ENCODE data around the gene KLHDC8A. TPM values are rescaled to one million over a fixed set of nuclear protein-coding genes. Genes with fewer than 3 reads are reported as not detected.
A peak's percentile ranks its signal among the peaks of the same experiment; 100 is the strongest.

KLHDC8A gene
- total RNA-seq, 2 donors from 2014 or later: not detected

DNA sequence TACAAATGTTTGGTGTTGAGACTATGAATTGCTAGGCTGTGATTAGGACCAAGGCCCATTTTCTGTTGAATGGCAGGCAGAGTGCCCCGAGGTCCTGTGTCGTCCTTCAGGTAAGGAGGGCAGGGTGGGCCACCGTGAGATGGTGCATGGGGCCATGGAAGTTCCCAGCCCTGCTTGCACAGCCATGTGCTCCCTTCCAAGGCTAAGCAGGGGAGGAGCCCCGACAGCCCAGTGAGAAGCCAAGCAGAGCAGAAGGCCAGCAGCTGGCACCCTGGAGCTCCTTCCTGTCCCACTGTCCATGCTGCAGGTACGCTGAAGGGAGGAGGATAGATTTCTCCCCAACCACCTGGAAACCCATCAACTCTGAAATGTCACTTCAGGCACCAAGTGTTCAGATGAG, 27.0 kb downstream of the KLHDC8A start:
- Mint-ChIP-seq H3K27ac (no peak overlapping the region), H3K36me3 (ENCODE audit: insufficient read depth in 2 of 2) (no peaks in the 10 kb centered on the region), H3K27me3 (ENCODE audit: low read depth) (no peaks in the 10 kb centered on the region), H3K9me3 (no peaks in the 10 kb centered on the region), H3K4me3 (no peak overlapping the region), H3K4me1 (ENCODE audit: low read depth) (peaks cover 11% of the 10 kb centered on the region)
- DNase-seq: no peak
- no peak for ATAC-seq (replicated peaks in 1 of 2)

DNA sequence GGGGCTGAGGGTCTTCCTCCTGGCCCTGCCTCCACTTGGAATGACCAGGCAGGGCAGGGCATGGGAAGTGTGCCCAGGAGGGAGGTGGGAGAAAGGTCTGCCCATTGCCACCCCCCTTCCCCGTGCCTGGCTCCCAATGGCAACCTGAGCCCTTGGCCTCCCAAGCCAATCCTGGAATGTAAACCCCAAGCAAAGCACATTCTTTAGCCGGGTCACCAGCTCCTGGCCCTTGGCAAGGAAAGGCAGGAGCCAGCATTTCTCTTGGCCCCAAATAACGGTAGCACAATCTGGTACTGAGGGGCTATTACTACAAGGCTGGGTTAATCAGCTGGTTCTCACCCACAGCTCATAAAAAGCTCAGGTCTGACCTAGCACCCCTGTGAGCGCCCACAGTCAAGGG, 28.2 kb downstream of the KLHDC8A start:
- H3K27ac Mint-ChIP-seq: no peak overlapping the region
- ATAC-seq (replicated peaks in 1 of 2): no peak
- no peak for DNase-seq

DNA sequence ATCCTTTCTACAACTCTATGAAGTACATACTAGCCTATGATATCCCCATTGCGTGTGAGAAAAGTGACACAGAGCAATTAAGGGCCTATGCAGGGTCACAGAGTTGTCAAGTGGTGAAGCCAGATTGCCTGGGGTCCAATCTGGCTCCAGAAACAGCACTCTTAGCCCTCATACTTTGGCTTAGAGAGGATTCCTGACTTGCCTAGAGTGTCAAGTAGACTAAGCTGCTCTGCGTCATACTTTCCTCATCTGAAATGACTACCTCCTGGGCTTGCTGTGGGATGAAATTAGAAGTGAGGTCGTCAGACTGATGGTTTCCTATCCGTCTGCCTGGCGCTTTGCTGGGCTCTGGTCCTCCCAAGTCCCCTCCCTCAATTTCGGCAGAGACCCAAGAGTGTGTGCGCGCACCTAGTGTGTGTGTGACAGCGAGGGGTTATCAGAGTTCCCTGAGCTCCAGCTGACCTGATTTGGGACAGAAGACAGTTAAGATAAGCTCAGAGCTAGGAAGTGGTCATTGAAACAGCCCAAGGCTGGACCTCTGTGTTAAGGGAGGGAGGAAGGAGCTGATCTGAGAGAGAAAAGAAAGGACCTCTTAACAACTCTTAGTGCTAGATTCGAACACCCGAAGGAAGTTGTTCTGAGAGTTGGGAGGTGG, 29.8 kb downstream of the KLHDC8A start:
- no peak for ATAC-seq (replicated peaks in 1 of 2)
- H3K27ac Mint-ChIP-seq: no peak overlapping the region

More for the DNA sequence above, 28.2 kb downstream of the KLHDC8A start:
- Mint-ChIP-seq H3K4me1 (ENCODE audit: low read depth) (peaks cover 19% of the 10 kb centered on the region), H3K4me3 (no peak overlapping the region), H3K27me3 (ENCODE audit: low read depth) (no peaks in the 10 kb centered on the region), H3K36me3 (ENCODE audit: insufficient read depth in 2 of 2) (no peaks in the 10 kb centered on the region), H3K9me3 (no peaks in the 10 kb centered on the region)

DNA sequence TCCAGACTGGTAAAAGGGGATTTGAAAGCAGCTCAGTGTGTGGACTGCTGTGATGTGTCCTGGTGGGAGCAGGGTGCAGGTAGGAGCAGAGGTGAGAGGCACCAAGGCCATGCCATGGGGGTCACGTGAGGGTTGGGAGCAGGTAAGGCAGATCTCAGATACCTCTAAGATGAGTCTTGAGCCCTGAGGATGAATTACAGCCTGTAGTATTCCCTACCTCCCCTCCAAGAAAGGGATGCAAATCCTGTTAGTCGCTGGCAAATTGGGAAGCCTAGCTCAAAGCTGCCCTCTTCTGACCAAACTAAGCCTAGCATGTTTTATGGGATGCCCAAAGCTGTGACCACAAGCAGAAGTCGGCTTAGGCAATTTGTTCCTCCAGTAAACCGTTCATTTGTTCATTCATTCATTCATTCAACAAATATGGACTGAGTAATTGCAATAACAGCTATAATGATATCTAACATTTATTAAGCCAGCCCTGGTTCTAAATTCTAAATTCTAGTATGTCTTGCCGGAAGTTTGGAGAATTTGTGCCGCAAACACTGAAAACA, 31.3 kb downstream of the KLHDC8A start:
- Mint-ChIP-seq H3K27ac (no peak overlapping the region), H3K27me3 (ENCODE audit: low read depth) (no peaks in the 10 kb centered on the region), H3K36me3 (ENCODE audit: insufficient read depth in 2 of 2) (peaks cover 4 to 8% of the 10 kb centered on the region in 2 donors), H3K4me3 (no peak overlapping the region), H3K4me1 (ENCODE audit: low read depth) (peaks cover 25% of the 10 kb centered on the region), H3K9me3 (no peaks in the 10 kb centered on the region)
- peak; percentile 49 to 62 for DNase-seq
- ATAC-seq (replicated peaks in 1 of 2): no peak

More for the DNA sequence above, 29.8 kb downstream of the KLHDC8A start:
- Mint-ChIP-seq H3K9me3 (no peaks in the 10 kb centered on the region), H3K4me3 (no peak overlapping the region), H3K36me3 (ENCODE audit: insufficient read depth in 2 of 2) (no peaks in the 10 kb centered on the region), H3K4me1 (ENCODE audit: low read depth) (peaks cover 19% of the 10 kb centered on the region), H3K27me3 (ENCODE audit: low read depth) (no peaks in the 10 kb centered on the region)
- no peak for DNase-seq

DNA sequence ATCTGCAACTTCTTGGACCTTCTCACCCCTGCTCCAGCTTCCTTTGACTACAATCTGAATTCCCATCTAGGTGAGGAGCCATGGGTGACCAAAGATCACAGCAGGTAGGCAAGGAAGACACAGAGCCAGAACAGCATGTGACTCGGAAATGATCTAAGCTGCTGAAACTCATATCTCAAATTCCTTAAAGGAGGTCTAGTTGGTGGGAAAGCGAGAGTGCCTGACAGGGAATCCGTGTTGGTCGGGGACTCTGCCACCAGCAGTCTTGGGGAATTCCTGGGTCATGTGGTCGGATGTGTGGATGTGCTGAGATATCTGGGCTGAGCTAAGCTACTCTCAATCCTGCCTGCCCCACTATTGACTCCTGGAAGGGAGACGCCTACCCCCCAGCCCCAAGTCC, 31.9 kb downstream of the KLHDC8A start:
- Mint-ChIP-seq H3K4me3 (no peak overlapping the region), H3K27ac (no peak overlapping the region), H3K4me1 (ENCODE audit: low read depth) (peaks cover 32% of the 10 kb centered on the region), H3K9me3 (no peaks in the 10 kb centered on the region), H3K27me3 (ENCODE audit: low read depth) (no peaks in the 10 kb centered on the region), H3K36me3 (ENCODE audit: insufficient read depth in 2 of 2) (peaks cover 4 to 8% of the 10 kb centered on the region in 2 donors)
- ATAC-seq (replicated peaks in 1 of 2): no peak
- no peak for DNase-seq

DNA sequence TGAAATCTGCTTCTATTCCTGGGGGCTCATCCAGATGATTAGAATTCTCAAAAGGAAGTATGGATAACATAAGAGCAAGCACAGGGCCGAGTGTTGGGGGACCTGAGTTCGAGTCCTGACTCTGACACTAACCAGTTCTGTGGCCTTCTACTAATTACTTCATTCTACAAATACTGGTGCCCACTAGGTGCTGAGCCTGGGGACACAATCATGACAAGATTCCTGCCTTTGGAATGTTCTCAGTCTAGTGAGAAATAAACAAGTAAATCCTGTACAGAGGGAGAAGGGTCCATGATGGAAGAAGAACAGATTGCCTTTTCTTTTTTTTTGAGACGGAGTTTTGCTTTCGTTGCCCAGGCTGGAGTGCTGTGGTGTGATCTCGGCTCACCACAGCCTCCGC, 32.9 kb downstream of the KLHDC8A start:
- Mint-ChIP-seq H3K4me1 (ENCODE audit: low read depth) (peaks cover 42% of the 10 kb centered on the region), H3K27ac (no peak overlapping the region), H3K9me3 (no peaks in the 10 kb centered on the region), H3K4me3 (no peak overlapping the region), H3K27me3 (ENCODE audit: low read depth) (no peaks in the 10 kb centered on the region), H3K36me3 (ENCODE audit: insufficient read depth in 2 of 2) (peaks cover 4 to 8% of the 10 kb centered on the region in 2 donors)
- DNase-seq (no peak), ATAC-seq (replicated peaks in 1 of 2) (no peak)

DNA sequence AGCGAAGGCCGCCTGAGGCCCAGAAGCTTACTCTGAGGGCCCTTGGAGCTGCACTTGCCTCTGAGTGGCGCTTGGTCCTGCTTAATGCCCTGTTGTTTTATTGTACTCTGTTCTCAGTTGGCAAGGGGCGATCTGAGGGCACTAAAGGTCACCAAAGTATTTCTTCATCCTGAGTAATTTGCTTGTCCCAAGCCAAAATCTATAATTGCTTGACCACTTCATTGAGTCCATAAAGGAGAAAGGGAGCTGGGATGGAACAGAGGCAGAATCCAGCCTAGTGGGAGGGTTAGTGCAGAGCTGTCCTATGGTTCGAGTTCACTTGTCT, 34.8 kb downstream of the KLHDC8A start:
- DNase-seq (no peak), ATAC-seq (replicated peaks in 1 of 2) (no peak)
- H3K36me3 Mint-ChIP-seq (ENCODE audit: insufficient read depth in 2 of 2): peaks cover 4 to 8% of the 10 kb centered on the region in 2 donors
- H3K27me3 Mint-ChIP-seq (ENCODE audit: low read depth): no peaks in the 10 kb centered on the region
- H3K27ac Mint-ChIP-seq: peak overlapping the region; percentile 49
- H3K4me3 Mint-ChIP-seq: peak overlapping the region; percentile 99
- H3K9me3 Mint-ChIP-seq: no peaks in the 10 kb centered on the region
- H3K4me1 Mint-ChIP-seq (ENCODE audit: low read depth): peaks cover 60% of the 10 kb centered on the region

DNA sequence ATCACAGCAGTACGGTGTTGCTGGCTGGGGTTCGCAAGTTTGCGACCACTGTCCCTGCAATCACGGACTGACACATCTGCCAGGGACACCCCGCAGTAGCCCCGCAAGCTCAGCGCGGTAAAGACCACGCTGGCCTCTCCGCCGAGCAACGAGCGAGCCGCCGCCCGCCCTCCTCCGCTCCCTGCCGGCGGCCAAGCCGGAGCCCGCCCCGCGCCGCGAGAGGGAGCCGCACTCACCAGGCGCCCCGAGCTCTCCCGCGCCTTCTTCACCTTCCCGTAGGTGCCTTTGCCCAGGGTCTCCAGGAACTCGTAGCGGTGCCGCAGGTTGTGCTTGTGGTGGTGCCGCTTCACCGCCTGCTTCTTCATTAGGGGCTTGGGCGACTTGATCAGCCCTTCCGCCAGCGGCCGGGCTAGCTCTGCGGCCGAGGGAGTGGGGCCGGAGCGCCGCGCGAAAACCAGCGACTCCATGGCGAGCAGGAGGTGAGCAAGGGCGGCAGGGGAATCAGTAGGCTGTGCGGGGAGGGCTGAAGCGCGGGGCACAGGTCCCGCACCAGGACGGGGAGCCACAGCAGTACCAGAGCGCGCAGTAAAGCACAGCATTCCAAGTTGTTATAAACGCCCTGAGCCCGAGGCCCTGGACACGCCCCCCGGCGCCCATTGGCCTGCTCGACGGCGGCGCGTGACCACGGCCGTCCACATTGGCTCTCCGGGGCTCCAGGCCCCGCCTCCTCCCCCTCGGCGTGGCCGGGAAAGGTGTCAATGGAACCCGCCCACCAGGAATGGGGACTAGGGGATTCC, 35.4 kb downstream of the KLHDC8A start, which contains the start of gene NUAK2:
Gene NUAK2, minus strand, starts transcription at position 584 of the 797 bp plus-strand sequence. Its CDS starts 117 bp downstream, at position 467.
- Mint-ChIP-seq H3K36me3 (ENCODE audit: insufficient read depth in 2 of 2) (peaks cover 4 to 8% of the 10 kb centered on the region in 2 donors), H3K4me3 (peak within 1 kb of the TSS; percentile 99), H3K27me3 (ENCODE audit: low read depth) (no peaks in the 10 kb centered on the region), H3K27ac (peak within 1 kb of the TSS; percentile 79), H3K4me1 (ENCODE audit: low read depth) (peaks cover 66% of the 10 kb centered on the region), H3K9me3 (no peaks in the 10 kb centered on the region)
- DNase-seq (peak; percentile 85 to 90), ATAC-seq (replicated peaks in 1 of 2) (peak; percentile 86 to 89)

DNA sequence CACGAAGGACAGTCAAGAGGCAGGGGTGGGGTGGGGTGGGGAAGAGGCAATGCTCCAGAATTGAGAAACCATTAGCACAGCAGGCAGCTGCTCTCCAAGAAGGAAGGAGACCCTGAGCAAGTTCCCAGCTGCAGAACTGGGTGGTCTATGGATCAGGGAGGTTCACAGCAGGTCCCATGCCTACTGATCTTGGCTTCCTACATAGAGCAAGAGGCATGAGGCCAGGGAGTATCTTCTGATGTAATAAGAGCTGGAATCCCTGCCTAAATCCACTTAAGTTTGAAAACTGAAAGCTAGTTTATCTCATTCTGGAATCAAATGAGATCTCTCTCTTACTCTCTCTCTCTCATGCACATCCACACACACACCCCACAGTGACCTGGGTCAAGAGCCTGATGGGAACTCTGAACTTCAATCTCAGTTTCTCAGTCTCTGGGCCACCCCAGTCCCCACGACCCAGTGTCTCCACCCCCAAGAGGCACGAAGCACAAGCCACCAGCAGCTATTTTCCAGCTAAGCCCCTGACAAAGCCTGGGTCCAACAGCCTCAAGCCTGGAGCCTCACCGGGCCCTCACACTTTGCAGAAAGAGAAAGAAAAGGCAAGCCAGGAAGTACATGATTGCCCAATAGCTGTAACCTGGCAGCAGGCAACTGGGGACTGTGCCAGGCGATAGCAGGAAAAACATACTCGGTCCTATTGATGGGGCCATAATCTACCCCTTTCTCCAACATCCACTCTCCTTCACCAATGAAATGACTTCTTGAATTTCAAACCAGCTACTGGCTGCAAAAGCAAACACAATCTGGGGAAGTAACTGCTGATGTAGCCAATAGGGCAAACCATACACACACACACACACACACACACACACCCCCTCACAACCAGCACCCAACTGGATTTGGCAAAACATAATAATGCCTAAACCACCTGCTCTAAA, 37.4 kb downstream of the KLHDC8A start:
- H3K36me3 Mint-ChIP-seq (ENCODE audit: insufficient read depth in 2 of 2): peaks cover 4 to 8% of the 10 kb centered on the region in 2 donors
- H3K4me1 Mint-ChIP-seq (ENCODE audit: low read depth): peaks cover 71% of the 10 kb centered on the region
- H3K27ac Mint-ChIP-seq: peak overlapping the region; percentile 79
- DNase-seq: peak; percentile 22 to 31
- peak overlapping the region; percentile 99 for H3K4me3 Mint-ChIP-seq
- no peaks in the 10 kb centered on the region for H3K9me3 Mint-ChIP-seq
- no peaks in the 10 kb centered on the region for H3K27me3 Mint-ChIP-seq (ENCODE audit: low read depth)
- ATAC-seq (replicated peaks in 1 of 2): peak; percentile 24 to 37

DNA sequence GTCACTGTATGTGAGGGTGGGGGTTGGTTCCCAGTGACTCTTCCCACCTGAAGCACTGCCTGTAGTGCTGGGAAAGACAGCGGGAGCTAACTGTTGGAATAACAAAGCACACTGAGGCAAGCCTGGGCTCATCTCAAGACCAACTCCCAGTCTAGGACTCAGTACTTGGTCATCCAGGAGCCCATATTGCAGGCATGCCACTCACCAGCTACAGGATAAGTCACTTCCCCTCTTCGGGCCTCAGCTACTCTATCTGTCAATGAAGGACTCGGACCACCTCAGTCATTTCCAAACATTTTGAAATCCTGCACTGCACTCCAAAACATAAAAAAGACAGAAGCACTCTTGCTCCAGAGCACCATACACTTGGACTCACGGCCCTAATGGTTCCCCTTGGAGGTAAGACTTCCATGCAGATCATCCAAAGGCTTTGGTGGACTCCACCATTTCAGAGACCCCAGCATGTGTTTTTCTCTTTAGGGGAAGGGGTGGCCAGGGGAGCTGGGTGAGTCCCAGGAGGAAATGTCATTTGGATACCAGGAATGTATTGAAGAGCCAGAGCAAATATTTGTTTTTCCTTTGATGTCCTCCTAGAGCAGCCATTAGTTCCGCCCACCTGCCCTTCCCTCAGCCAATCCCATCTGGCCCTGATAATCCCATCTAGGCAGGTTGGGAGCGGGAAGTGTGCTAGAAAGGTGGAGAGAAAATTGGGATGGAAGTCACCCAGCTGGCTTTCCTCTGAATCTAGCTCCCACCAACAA, 38.3 kb downstream of the KLHDC8A start:
- H3K4me3 Mint-ChIP-seq: peak overlapping the region; percentile 99
- peaks cover 77% of the 10 kb centered on the region for H3K4me1 Mint-ChIP-seq (ENCODE audit: low read depth)
- peak overlapping the region; percentile 25 for H3K27ac Mint-ChIP-seq
- peaks cover 4 to 8% of the 10 kb centered on the region in 2 donors for H3K36me3 Mint-ChIP-seq (ENCODE audit: insufficient read depth in 2 of 2)
- H3K27me3 Mint-ChIP-seq (ENCODE audit: low read depth): no peaks in the 10 kb centered on the region
- DNase-seq: no peak
- H3K9me3 Mint-ChIP-seq: no peaks in the 10 kb centered on the region
- ATAC-seq (replicated peaks in 1 of 2): no peak

DNA sequence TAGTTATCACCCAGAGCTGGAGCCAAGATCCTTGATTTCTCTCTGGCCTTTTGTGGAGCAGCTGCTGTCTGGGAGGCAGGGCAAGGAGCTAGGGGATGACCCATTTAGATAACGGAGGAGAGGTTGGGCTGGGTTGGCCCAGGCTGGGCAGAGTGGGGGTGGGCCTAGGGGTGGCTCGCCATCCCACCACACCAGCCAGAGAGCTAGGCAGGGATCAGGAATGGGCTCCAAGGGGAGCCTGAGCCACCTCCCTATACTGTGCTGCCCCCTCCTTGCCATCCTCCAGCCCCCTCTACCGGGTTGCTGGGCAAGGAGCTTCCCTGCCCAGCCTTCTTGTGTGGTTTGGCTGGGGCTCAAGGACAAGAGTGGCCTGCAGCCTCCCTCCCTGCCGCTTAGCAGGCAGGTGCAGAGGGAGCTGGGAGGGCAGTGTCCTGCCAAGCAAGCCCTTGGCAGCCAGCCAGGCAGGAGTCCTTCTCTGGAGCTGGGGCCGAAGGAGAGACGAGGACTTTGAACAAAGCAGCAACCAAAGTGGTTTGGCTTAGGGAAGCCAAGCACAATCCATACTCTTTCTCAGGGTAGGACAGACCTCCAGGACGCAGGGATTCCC, 39.3 kb downstream of the KLHDC8A start:
- Mint-ChIP-seq H3K4me1 (ENCODE audit: low read depth) (peaks cover 87% of the 10 kb centered on the region), H3K4me3 (peak overlapping the region; percentile 99), H3K36me3 (ENCODE audit: insufficient read depth in 2 of 2) (peaks cover 4 to 8% of the 10 kb centered on the region in 2 donors), H3K27ac (peak overlapping the region; percentile 54), H3K27me3 (ENCODE audit: low read depth) (no peaks in the 10 kb centered on the region), H3K9me3 (no peaks in the 10 kb centered on the region)
- DNase-seq (no peak), ATAC-seq (replicated peaks in 1 of 2) (no peak)

DNA sequence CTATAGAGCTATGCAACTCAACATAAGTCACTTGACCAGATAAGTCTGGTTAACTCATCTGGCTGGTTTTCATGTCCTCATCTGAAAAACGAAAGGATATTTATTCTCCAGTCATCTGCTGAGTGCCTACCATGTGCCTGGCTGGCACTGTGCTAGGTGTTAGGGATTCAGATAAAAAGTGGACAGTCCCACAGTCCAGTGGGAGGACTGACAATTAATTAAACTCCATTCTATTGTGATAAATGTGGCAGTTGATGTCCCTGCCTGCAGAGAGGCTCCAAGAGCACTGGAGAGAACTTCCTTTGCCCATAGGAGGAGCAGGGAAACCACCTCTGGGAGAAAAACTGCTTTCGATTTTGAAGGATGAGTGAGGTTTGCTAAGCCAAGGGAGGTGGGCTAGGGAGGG, 40.6 kb downstream of the KLHDC8A start:
- H3K36me3 Mint-ChIP-seq (ENCODE audit: insufficient read depth in 2 of 2): peaks cover 6 to 11% of the 10 kb centered on the region in 2 donors
- no peak for ATAC-seq (replicated peaks in 1 of 2)
- no peak for DNase-seq
- H3K27ac Mint-ChIP-seq: peak overlapping the region; percentile 54
- H3K9me3 Mint-ChIP-seq: no peaks in the 10 kb centered on the region
- H3K4me3 Mint-ChIP-seq: peak overlapping the region; percentile 54 to 99
- peaks cover 99% of the 10 kb centered on the region for H3K4me1 Mint-ChIP-seq (ENCODE audit: low read depth)
- no peaks in the 10 kb centered on the region for H3K27me3 Mint-ChIP-seq (ENCODE audit: low read depth)

Data from activated T-cell treated with anti-CD3 and anti-CD28 coated beads, Interleukin-2, amount 50 U/mL, for 72 hours (primary cell).